GM10248 (cell line): ENCODE results near the gene AMBP.

Source experiments
- CTCF ChIA-PET: fragments of 300-600 bp; sonication (Branson Sonifier 250); formaldehyde crosslinking; extraction: SDS; loops from one replicate; lab custom pipeline; 2021; ENCODE audit warnings: antibody characterized with exemption; lab: Yijun Ruan, JAX
- POLR2A ChIA-PET: fragments of 350-650 bp; sonication (Branson Sonifier 250); formaldehyde crosslinking; extraction: SDS; loops from one replicate; lab custom pipeline; 2020; ENCODE audit warnings: antibody characterized with exemption; lab: Yijun Ruan, JAX
- DNase-seq: peaks from one replicate; pipeline ENCODE4 v3.0.0; 2012; ENCODE audit errors: extremely low spot score
- CTCF ChIP-seq: IDR thresholded peaks from 2 replicates; pipeline ENCODE4 v1.5.1; 2012; ENCODE audit warnings: mild to moderate bottlenecking, low read depth; ENCODE audit errors: extremely low read depth, missing control alignments, control extremely low read depth

Gene AMBP

GRCh38 chr9:114093761-114094505 is 15.8 kb upstream of the AMBP start:
- ChIA-PET POLR2A (no interaction called here), CTCF (interaction anchor here (1.5 to 5.8 kb wide), 2 partner anchors 11 to 197 kb away, joined by 7 to 48 read pairs; no protein-coding TSS in a partner anchor)
- no peak for DNase-seq
- TF ChIP-seq CTCF: no peak

DNA sequence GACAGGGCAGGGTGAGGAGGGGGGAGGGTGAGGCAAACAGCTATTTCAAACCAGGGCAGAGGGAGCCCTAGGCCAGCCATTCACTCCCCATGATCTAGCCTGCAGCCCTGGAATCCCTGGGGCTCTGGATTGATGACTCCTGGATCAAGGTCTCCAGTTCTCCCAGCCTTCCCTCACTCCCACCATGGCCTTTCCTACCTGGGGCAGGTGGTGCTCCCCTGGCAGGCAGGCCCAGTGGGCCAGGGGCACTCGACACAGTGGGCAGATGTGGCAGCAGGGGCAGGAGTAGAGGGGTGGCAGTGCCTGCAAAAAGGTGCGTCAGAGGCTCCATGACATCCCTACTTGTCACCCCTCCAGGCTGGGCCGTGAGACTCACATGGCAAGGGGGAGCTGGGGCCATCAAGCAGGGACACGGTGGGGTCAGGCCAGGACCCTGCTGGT is 15.0 kb upstream of the AMBP start:
- POLR2A ChIA-PET: no interaction called here
- CTCF ChIA-PET: interaction anchor here (1.0 to 5.8 kb wide), 3 partner anchors 10 to 198 kb away, joined by 3 to 48 read pairs (median 7); partner anchors contain the start of gene AMBP
- TF ChIP-seq CTCF: no peak
- no peak for DNase-seq

GRCh38 chr9:114092336-114092735 is 14.2 kb upstream of the AMBP start:
- no peak for DNase-seq
- no peak for TF ChIP-seq CTCF
- ChIA-PET CTCF (interaction anchor here (1.0 to 5.8 kb wide), 2 partner anchors 9 to 14 kb away, joined by 3 to 48 read pairs; partner anchors contain the start of gene AMBP), POLR2A (no interaction called here)

DNA sequence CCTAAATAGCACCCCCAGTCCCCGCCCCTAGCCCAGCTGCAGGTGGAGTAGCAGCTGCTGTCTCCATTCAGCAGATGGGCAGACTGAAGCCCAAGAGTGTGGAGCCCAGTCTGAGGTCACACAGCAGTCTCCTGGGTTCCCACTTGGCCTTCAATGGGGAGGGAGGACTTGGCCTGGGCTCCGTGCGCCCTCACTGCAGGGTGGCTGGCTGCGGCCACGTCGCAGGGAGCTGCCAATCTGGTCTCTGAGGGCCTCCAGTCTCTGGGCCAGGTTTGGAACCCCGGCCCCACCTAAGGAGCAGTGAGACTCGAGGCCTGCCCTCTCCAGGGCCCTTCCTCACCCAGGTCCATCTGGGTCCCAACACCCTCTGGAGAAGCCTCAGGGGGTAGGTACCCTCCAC is 13.6 kb upstream of the AMBP start:
- ChIA-PET CTCF (interaction anchor here (5.8 kb wide), 1 partner anchor 9 kb away, joined by 48 read pairs; no protein-coding TSS in a partner anchor), POLR2A (no interaction called here)
- no peak for TF ChIP-seq CTCF
- DNase-seq: no peak

- POLR2A ChIA-PET: no interaction called here
- CTCF ChIA-PET: interaction anchor here (1.2 kb wide), 1 partner anchor 283 kb away, joined by 3 read pairs; no protein-coding TSS in a partner anchor
- no peak for DNase-seq
- TF ChIP-seq CTCF: no peak
These were observed 12.7 kb upstream of the AMBP start for GRCh38 chr9:114090798-114091197.

DNA sequence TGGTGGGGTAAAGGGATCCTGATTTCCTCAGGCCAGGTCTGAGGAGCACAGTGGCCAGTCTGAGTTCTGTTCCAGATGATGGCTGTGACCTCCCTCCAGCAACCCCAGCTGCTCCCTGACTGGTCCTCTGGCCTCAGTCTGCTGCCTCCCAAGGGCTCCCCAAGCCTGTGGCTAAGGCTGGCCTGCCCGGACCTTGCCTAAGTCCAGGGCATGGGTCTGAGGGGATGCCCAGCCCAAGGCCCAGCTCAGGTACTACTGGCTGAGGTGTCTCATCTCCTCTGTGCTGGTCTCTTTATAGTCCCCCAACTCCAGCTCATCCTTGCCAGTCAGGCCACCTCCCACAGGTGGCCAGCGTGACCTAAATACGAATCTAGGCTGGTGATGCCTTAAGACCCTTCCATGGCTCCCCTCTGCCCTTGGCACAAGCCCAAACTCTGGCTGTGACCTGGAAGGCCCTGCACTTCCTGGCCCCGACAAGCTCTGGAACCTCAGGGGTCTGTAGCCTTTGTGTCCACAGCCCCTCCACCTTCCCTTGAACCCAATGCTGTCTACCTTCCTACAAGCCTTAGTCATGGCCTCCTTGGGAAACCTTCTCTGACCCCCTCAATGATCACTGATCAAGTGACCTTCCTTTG is 11.2 kb upstream of the AMBP start:
- TF ChIP-seq CTCF: no peak
- ChIA-PET POLR2A (no interaction called here), CTCF (interaction anchor here (0.8 to 1.9 kb wide), 4 partner anchors 11 to 281 kb away, joined by 3 to 7 read pairs (median 3); no protein-coding TSS in a partner anchor)
- no peak for DNase-seq
